A172 (cell line): ENCODE data around the gene OTUD3. TPM values are rescaled to one million over a fixed set of nuclear protein-coding genes. Genes with fewer than 3 reads are reported as not detected.
"Not testable (repeated sequence)": the region's sequence is repeated elsewhere in the genome, so short reads cannot be mapped to it uniquely, and the experiment has no call there.

Source experiments
- DNase-seq: peaks from one replicate; pipeline ENCODE4 v3.0.0-alpha.2; 2015; ENCODE audit warnings: low spot score
- total RNA-seq: library from RNA; depleted of rRNA; stranded (reverse); fragments of >200 nt; shearing (Covaris generic); gene quantifications from 2 replicates; pipeline ENCODE4 v1.2.3, GENCODE V29; 2014; rRNA removed

Gene OTUD3
- total RNA-seq, result 2.4 and 3.1 TPM in 2 replicates

- DNase-seq, result peak; percentile 90
Measured at GRCh38 chr1:19882111-19883071, at the start of gene OTUD3. Gene OTUD3, plus strand, starts transcription at chr1:19882395. Its CDS starts 119 bp downstream, at chr1:19882514.

GRCh38 chr1:19835578-19835977, 46.6 kb upstream of the OTUD3 start:
- DNase-seq, result no peak

- DNase-seq, result no peak
Measured at GRCh38 chr1:19837866-19838265, 44.3 kb upstream of the OTUD3 start.

GRCh38 chr1:19840228-19840627, 42.0 kb upstream of the OTUD3 start:
- no peak for DNase-seq

- no peak for DNase-seq
Measured at GRCh38 chr1:19844731-19845495, 37.3 kb upstream of the OTUD3 start.

GRCh38 chr1:19845555-19845954, 36.6 kb upstream of the OTUD3 start:
- no peak for DNase-seq

- no peak for DNase-seq
Measured at GRCh38 chr1:19846338-19846737, 35.9 kb upstream of the OTUD3 start.

- not testable (repeated sequence) for DNase-seq
Measured at GRCh38 chr1:19847334-19847733, 34.9 kb upstream of the OTUD3 start.

- DNase-seq, result not testable (repeated sequence)
Measured at GRCh38 chr1:19849307-19849706, 32.9 kb upstream of the OTUD3 start.

- DNase-seq, result no peak
Measured at GRCh38 chr1:19850214-19850613, 32.0 kb upstream of the OTUD3 start.

- DNase-seq, result no peak
Measured at GRCh38 chr1:19852036-19852435, 30.2 kb upstream of the OTUD3 start.

- DNase-seq, result no peak
Measured at GRCh38 chr1:19854866-19855265, 27.3 kb upstream of the OTUD3 start.

GRCh38 chr1:19858893-19859292, 23.3 kb upstream of the OTUD3 start:
- DNase-seq, result no peak

GRCh38 chr1:19859876-19860275, 22.3 kb upstream of the OTUD3 start:
- DNase-seq, result no peak

GRCh38 chr1:19860418-19860817, 21.8 kb upstream of the OTUD3 start:
- no peak for DNase-seq

- no peak for DNase-seq
Measured at GRCh38 chr1:19861034-19861433, 21.2 kb upstream of the OTUD3 start.

- DNase-seq, result no peak
Measured at GRCh38 chr1:19861842-19862530, 20.2 kb upstream of the OTUD3 start.

- no peak for DNase-seq
Measured at GRCh38 chr1:19862944-19863343, 19.3 kb upstream of the OTUD3 start.

- DNase-seq, result no peak
Measured at GRCh38 chr1:19864570-19865160, 17.5 kb upstream of the OTUD3 start.

GRCh38 chr1:19866029-19866428, 16.2 kb upstream of the OTUD3 start:
- DNase-seq, result no peak

GRCh38 chr1:19866758-19867157, 15.4 kb upstream of the OTUD3 start:
- peak; percentile 67 for DNase-seq

GRCh38 chr1:19868575-19868974, 13.6 kb upstream of the OTUD3 start:
- DNase-seq, result not testable (repeated sequence)
